CD4-positive, alpha-beta T cell treated with Interferon alpha-2 for 1 hour (primary cell): Measurements from ENCODE around the gene SAFB.
"Not testable (repeated sequence)": the region's sequence is repeated elsewhere in the genome, so short reads cannot be mapped to it uniquely, and the experiment has no call there.

Experiments used
- DNase-seq, 2 donors: peaks; one replicate each; pipeline ENCODE4 v3.0.0-alpha.2; 2020 to 2022

SAFB gene

DNA sequence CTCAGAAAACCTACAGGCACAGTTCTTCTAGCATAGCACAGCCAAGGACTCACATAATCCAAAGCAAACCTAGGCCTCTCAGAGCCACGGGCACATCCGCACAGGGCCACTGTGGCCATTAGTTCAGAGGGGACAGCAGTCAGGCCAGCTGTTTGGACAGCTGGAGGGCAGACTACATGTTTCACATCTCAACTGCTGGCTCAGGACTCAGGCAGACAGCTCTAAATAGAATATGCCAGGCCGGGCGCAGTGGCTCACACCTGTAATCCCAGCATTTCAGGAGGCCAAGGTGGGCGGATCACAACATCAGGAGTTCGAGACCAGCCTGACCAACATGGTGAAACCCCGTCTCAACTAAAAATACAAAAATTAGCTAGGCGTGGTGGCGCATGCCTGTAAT is 27.1 kb upstream of the SAFB start:
- DNase-seq: no peak

DNA sequence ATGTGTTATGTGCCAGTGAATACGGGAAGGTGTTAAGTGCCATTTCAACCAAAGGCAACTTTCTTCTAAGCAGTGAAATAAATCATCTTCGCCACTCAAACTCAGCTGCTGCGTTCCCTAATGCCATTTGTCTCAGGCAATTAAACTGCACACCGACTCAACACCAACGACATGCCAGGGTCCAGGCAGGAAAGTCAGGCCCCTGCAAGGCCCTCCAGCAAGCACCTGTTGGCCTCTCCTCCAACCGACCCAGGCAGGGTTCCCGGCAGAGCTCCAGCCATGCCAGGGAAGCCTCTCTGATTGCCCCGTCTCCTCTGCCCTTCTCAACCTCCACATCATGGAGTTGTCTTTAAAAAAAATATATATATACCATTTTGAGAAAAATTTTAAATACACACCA is 22.1 kb upstream of the SAFB start:
- DNase-seq: no peak

DNA sequence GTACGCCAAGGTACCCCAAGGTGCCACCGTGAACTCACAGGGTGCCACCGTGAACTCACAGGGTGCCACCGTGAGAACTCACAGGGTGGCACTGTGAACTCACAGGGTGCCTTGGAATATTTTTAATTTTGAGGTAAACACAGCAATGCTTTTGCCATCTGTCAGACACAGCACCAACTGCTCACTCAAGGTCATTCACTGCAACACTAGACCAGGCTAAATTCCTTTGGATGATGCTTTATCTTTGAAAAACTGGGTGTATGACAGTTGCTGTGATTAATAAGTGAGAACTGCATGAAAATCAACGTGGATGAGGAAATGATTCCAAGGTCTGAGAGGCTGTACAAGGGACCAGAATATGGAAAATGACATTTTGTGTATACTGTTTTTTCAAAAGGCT is 19.3 kb upstream of the SAFB start:
- no peak for DNase-seq

DNA sequence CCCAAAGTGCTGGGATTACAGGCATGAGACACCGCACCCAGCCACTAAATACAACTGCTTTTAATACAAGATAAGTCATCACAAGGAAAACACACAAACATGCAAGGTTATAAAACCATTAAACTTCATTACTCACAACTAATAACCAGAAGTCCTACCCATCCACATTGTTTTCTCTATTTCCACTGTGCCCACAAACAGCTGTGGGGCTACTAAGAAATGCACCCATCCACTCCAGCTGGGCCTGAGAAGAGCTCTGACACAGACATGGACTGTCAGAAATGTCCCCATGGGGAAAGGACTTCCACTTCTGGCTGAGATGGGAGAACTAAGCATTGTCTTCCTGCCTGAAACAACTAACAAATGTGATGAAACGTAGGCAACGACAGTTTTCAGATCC is 17.5 kb upstream of the SAFB start:
- DNase-seq: no peak

DNA sequence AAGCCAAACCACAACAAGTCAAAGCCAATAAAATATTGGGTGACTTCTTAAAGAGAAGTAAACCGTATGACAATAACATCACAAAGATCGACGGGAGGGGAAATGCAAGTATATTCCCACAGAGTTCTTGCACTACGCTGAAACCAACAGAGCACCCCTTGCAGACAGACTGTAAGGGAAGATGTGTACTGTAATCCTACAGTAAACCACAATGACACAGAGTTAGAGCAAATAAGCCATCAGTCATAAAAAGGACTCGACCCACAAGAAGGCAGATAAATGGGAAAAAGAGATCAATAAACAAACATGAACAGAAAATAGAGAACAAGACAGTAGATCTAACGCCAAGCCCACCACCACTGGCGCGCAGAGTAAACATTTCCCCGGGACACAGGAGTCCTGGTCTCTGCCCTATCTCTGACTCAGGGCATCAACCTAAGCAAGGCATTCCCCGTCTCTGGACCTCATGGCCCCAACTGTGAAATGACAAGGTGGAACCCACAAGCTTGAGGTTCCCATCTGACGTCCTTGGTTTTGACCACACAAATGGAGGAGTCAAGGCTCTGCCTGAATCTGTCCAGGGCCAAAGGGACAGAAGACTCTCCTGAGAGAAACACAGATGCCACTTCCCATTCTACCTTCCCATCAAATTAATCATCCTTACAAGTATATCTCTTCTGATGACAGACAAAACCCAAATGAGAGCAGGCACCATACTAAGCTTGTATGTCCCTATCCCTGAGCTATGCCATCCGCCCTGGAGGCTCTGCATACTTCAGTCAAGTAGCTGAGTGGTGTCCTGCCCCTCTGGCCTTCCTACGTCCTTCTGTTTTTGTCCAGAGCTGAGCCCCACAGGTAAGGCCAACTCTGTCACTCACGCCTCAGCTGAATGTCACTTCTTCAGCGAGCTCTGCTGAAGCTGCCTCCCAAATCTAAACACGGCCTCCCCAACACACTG is 15.3 kb upstream of the SAFB start:
- DNase-seq: no peak

DNA sequence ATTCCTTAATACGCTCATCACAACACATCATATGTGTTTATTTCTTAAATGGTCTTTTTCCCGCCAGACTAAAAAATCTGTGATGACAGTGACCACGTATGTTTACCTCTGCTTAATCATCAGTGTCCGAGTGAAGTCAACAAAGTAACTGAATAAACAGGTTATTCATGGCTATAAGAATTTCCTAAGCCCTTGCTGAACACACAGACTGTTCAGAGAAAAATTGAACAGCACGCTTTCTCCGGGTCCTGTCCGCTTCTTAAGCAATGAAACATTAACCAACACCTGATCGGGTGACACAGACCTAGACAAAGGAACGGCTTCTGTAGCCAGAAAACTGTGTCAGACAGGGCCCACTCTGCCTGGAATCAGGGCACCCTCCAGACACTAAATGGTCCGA is 14.6 kb upstream of the SAFB start:
- DNase-seq: no peak

DNA sequence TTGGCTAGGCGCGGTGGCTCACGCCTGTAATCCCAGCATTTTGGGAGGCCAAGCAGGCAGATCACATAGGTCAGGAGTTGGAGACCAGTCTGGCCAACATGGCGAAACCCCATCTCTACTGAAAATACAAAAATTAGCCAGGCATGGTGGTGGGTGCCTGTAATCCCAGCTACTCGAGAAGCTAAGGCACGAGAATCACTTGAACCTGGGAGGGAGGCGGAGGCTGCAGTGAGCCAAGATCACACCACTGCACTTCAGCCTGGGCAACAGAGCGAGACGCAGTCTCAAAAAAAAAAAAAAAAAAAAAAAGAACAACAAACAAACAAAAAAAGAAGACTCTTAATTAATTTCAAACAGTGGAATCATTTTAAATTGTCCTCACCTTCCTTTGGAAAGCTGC is 14.1 kb upstream of the SAFB start:
- DNase-seq: not testable (repeated sequence)

DNA sequence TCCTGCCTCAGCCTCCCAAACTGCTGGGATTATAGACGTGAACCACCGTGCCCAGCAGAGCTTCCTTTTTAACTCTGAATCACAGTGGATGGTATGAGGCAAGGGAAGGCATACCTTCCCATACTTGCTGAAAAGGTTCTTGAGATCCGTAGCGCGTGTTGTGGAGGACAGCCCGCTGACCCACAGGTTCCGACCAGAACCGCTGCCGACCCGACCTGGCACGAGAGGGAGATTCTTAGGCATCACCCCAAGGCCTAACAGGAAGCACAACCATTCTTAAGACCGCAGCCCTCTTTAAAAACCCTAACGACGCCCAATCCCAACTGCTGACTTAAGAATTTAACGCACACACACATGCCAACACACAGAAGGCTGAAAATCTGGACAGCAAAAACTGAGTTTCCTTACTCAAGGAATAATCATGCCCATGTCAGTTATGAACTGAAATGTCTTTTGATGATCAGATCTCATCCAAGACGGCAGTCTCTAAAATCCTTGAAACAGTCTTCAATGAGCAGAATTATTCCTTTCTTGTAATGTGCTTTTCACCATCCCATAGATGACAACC is 12.9 kb upstream of the SAFB start:
- no peak for DNase-seq

DNA sequence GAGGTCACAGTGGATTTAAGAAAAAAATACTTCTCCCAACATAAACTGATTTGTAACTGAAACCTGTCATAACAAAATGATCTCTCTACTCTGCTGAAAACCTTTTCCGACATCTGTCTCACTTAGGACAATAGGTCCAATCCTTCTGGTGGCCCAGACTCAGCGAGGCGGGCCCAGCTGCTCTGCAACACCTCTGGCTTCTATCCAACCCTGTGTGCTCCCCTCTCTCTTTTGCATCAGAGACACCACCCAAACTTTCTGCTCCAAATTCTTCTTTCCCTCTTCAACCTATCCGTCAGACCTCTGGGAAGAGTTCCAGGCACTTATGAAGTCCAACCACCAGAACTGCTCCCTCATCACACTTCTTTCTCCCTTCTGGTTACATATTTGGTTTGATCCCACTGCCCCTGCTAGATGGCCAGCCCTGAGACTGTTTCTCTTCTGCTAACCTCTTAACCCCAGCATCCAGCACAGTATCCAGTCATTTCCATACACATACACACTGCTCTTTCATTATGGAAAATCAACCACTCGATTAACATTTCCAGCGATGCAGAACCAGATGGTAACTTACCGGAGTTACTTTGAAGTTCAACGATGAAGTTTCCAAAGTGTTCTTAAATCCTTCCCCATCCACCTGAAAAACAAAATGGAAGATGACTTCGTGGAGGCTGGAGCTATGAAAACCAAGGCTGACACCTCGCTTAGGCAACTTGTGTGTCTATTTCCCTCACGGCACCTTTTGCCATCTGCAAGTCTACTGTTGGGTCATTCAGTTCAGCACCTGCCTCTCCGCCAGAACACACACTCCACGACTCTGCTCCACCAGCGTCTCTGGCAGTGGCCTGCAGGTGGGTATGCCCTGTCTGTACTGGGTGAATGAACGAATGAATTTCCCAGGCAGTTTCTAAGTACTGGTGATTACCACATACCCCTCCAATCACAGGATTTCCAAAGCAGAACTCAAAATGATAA is 9.7 kb upstream of the SAFB start:
- DNase-seq: no peak

DNA sequence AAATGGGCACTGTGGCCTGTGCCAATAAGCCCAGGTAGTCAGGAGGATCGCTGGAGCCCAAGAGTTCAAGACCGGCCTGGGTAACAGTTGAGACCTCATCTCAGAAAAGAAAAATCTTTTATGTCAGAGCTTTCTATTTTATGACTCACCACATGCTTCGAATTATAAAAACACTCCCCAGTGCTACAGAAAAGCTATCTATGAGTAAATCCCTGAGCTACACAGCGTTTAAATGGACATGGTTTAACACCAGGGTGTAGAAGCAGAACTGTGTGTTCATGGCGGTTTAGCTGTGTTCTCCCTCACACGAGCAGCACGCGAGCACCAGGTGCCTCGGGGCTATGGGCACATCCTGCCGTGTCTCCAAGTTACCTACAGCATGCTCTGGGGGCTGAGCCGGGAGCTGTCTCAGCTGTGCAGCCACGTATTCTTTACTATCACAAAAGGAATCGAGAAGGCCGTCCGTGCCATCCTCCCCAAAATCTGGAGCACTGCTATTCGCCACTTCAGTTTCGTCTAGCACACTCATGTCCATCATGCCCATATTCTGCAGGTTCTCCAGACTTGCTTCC is 7.0 kb upstream of the SAFB start:
- DNase-seq: no peak

DNA sequence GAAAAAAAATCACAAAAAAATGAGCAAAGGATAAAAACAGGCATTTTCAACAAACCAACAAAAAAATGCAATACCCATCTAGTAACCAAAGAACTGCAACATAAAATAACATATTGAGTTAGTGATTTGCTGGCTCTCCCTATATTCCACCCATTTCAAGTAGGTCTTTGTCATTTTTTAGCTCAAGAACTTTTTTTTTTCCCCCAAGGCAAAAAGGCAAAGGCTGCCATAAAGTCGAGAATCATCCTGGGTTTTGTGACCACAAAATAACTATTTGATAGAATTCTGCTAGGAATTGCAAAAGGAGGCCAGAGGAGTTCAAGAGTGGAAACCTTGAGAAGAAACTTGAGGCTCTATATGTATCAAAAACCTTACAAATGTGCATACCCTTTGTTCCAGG is 5.8 kb upstream of the SAFB start:
- no peak for DNase-seq

DNA sequence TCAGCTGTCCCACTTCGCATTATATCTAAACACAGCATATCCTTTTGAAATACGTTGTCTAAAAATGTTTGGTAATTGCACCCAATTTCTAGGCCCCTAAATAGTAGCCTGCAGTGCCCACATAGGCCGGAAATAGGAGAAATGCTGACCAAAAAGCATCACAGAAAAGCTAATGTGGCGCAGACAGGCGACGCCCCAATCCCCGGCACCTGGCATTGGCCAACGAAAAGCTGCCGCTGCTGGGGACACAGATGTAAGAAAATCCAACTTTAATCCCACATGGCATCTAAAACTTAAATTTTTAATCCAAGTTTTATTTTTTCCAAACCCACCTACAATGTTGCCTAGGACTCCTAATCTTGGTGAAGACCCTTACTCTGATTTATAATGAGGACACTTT is 4.3 kb upstream of the SAFB start:
- DNase-seq: no peak

DNA sequence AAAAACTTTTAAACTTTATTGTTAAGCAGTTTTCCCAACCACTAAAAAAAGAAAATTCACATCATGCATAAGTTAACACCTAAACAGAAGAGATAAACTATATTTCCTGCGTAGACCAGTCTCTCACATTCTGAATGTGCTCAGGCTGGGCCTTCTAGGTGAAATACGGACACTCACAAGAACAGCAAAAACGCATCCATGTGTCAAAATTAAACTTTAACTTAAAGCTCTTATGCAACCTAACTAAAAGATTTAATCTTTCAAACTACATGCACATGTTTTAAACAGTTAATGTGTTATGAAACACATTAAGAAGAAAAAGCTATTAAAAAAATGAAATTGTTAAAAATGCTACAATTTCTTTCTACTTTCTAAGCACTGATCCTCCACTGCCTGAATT is 2.9 kb upstream of the SAFB start:
- DNase-seq: no peak

DNA sequence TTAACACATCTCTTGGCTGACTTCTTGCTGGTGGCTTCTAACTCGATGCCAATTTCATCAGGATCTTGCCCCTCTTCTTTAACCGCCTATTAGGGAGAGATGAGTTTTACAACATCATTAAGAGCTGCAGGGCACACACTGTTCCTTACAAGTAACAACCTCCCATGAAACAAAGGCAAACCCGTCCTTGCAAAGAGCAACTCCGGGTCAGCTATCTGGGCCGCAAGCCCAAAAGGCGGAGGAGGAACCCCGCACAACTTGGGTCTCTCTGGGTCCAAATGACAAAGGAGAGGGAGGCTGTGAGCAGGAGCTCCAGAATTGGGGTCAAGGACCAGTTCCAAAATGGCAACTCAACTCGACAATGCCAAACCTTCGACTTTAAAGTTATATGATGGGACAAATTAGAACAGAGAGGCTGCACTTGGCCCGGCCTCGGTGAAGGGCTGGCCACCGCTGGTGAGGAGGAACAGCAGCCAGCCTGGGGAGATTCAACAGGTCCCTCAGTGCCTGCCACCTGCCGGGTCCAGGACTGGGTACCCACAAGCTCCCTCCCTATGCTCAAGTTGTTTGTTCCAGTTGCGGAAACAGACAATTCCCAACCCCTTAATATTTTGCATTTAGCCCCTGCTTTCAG is 1.5 kb upstream of the SAFB start:
- no peak for DNase-seq

DNA sequence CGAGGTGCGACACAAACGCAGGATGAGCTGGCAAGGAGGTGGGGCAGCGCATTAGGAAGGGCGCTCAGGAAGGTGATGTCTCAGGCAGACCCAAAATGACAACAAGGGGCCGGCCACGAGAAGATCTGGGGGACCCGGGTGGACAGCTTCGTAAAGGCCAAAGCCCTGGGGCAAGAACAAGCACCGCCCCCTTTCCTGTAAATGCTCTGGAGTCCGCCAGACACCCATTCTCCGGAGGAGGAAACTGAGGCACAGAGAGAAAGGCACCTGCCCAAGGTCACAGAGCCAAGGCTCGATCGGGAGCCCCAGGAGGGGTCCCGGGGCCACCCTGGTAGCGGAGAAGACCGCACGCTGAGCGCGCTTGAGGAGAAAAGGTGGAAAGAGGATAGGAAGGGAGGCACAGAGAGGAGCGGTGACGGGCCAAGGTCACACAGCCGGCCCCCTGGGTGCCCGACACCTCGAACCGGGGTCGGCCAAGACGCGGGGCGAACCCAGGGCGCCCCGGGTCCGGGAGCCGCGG is 878 bp upstream of the SAFB start:
- DNase-seq: peak in 1 of 2 donors; percentile 25

DNA sequence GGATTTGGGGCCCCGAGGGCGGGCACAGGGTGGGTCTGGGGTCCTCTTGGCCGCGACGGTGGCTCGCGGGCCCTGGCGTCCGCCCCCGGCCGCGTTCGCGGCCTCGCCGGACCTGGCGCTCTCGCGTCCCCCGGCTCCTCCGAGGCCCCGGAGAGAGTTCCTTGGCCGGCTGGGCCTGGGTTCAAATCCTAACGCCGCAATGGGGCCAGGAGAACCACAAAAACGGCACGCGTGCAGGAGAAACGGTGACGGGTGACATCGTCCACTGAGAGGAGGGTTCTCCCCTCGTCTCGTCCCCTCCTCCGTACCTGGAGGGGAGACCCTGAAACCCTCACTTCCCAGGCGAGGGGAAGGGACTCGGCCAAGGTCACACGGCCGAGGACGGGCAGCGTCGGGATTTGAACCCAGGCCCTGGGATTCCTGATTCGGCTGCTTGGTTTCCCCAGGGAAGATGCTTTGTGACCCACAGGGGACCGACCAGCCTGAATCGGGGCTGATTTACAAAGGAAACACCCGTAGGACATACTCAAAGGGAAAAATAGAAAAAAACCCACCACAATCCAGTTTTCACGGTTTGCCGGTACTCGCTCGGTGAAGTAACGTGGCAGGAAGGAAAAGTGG is 624 bp downstream of the SAFB start:
- peak in 1 of 2 donors; percentile 21 for DNase-seq

DNA sequence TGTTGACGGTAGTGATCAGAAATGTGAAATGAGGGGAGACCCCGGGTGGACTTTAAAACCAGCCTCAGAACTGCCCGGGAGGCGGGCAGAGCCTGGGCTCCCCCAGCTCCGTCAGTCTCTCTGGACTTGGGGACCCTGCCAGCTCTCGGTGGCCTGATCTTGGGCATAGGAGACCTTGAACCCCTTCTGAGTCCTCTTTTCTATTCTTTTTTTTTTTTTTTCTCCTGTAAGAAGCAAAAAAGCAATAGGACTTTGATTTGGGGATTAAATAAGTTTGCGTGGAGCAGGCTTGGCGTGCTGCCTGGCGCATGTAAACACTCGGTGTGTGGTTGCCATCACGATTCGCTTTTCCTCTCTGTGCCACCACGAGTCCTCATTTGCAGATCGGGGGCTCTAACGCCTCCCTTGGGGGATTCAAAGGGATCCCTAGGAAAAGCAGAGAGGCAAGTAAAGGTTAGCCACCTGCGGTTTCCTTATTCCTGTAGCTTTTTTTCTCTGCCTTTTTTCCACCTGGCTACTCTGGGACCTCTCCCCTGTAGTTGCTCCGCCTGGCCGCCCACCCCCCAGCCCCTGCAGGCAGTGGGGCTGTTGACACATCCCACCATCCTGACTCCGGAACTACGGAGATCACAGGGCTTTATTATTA is 1.3 kb downstream of the SAFB start:
- peak in 1 of 2 donors; percentile 14 for DNase-seq

DNA sequence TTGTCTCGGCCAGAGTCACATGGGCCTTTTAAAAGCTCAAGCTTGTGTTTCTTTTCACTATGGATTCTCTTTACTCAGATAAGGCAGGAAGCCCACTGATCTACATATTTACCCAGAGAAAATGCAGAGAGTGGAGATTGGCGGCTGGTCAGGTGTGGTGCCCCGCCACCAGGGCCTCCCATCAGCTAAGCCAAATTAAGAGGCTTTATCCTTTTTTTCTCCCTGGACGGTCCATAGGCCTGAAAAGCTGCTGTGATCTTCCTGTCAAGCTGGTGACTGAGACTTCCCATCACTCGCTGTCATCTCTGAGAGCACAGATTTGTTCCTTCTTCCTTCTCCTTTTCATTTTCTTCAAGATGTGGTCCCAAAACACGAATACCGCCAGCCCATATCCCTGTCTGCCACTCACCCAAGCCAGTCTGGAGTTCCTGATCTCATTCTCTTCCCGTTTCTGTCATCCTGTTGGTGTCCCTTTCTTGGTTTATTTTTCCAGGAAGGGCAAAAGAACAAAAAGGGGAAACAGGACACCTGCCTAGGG is 1.9 kb downstream of the SAFB start:
- no peak for DNase-seq

DNA sequence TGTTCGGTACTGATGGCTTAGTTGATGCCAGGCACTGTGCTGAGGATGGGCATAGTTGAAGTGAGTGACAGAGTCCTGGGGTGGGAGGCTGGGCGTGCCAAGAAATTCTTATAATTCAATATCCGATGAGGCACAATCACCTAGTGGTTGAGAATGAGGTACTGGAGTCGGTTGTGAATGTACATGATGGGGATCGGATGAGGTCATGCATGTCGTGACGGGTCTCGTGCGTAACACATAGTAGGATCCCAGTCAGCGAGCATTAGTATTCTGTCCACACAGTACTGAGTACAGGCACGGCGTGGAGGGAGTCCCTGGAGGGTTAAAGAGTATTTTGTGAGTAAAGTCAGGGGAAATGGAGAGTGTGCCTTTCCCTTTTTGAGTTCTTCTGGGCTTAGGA is 2.8 kb downstream of the SAFB start:
- DNase-seq: no peak

DNA sequence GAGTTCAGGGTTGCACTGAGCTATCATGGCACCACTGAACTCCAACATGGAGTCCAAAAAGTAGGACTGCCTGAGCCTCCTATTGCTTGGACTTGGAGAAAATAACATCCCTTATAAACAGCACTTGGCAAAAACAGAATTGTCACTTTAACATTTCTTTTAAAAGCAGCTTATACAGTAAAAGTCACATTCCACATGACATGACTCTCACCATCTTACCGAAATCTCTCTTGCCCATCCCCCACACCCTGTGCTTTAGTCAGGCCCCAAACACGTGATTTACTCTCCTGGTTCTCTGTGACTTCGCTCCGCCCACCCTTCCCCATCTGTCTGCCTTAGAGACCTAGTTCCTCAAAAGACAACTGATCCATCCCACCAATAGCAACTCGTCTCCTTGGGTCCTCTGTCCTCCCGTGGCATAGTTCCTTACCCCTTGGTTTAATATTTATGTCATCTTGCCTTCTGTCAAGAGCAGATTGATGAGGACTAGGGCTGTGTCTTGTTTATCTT is 4.6 kb downstream of the SAFB start:
- peak; percentile 36 to 81 for DNase-seq

DNA sequence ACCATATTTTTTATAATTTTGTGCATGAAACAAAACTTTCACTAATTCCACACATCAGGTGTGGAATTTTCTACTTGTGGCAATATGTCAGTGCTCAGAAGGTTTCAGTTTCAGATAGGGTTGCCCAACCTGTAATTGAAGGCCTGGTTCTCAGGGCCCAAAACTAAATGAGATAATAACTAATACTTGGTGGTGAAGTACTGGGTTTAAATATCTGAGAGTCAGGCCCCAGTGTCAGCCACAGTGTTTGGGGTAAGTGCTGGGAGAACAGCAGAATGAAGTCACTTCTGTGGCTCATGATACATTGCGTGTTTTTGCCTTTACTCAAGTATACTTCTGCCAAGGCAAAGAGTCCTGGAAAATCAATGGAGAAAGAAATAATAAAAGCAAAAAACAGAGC is 5.6 kb downstream of the SAFB start:
- DNase-seq: no peak
